Osteoblast (primary cell): ENCODE results near the gene RARG. TPM values are rescaled to one million over a fixed set of nuclear protein-coding genes. Genes with fewer than 3 reads are reported as not detected.

Source experiments
- DNase-seq: peaks from one replicate; pipeline ENCODE4 v3.0.0; 2011; ENCODE audit warnings: low spot score, mixed read lengths; ENCODE audit not compliant: insufficient read length; ENCODE audit errors: missing footprints
- H2AFZ ChIP-seq: 2 replicates; pipeline ENCODE4 v1.6.0; 2011; ENCODE audit warnings: mild to moderate bottlenecking, low read length
- H3K27ac ChIP-seq: 2 replicates; pipeline ENCODE4 v1.5.1; 2011; ENCODE audit warnings: mild to moderate bottlenecking, low read depth, low read length, moderate library complexity
- H3K27me3 ChIP-seq: 2 replicates; pipeline ENCODE4 v1.6.0; 2012; ENCODE audit warnings: mild to moderate bottlenecking, control low read depth, inconsistent platforms, low read length, moderate library complexity; ENCODE audit not compliant: insufficient read depth
- H3K36me3 ChIP-seq: 2 replicates; pipeline ENCODE4 v1.5.1; 2011; ENCODE audit warnings: mild to moderate bottlenecking, low read length, control low read depth, moderate library complexity; ENCODE audit not compliant: insufficient read depth
- H3K4me1 ChIP-seq: 2 replicates; pipeline ENCODE4 v1.5.1; 2011; ENCODE audit warnings: mild to moderate bottlenecking, low read length, control low read depth, moderate library complexity; ENCODE audit not compliant: insufficient read depth
- H3K4me2 ChIP-seq: 2 replicates; pipeline ENCODE4 v1.6.0; 2011; ENCODE audit warnings: mild to moderate bottlenecking, low read length; ENCODE audit not compliant: insufficient read depth
- H3K4me3 ChIP-seq: fragments of 200-600 bp; sonication (generic); 3 replicates; pipeline ENCODE4 v1.5.1; 2012; ENCODE audit warnings: mild to moderate bottlenecking, low read length, inconsistent platforms; ENCODE audit not compliant: insufficient read depth
- H3K79me2 ChIP-seq: 2 replicates; pipeline ENCODE4 v1.6.0; 2012; ENCODE audit warnings: mild to moderate bottlenecking, low read length, control low read depth, inconsistent platforms; ENCODE audit not compliant: insufficient read depth
- H3K9me3 ChIP-seq: 2 replicates; pipeline ENCODE4 v1.5.1; 2011; ENCODE audit warnings: low read depth, low read length, control low read depth
- H4K20me1 ChIP-seq: 2 replicates; pipeline ENCODE4 v1.6.0; 2012; ENCODE audit warnings: mild to moderate bottlenecking, low read length, control low read depth; ENCODE audit not compliant: insufficient read depth
- CTCF ChIP-seq: IDR thresholded peaks from 2 replicates; pipeline ENCODE4 v1.5.1; 2011; ENCODE audit warnings: mild to moderate bottlenecking, low read depth, low read length, moderate library complexity; ENCODE audit errors: extremely low read depth
- total RNA-seq: library from RNA; depleted of rRNA; stranded (reverse); fragments of >200 nt; gene quantifications from 2 replicates; pipeline ENCODE4 v1.2.3, GENCODE V29; 2012

Gene RARG
- total RNA-seq, 1 donor = 49.9 TPM

- no peak overlapping the region for H3K4me2 ChIP-seq
- TF ChIP-seq CTCF = no peak
- H3K27ac ChIP-seq = no peak overlapping the region
- peaks cover 11% of the 10 kb centered on the region for H3K36me3 ChIP-seq
- no peaks in the 10 kb centered on the region for H3K27me3 ChIP-seq
- H4K20me1 ChIP-seq = peaks cover 5% of the 10 kb centered on the region
- no peaks in the 10 kb centered on the region for H3K9me3 ChIP-seq
- peaks cover 33% of the 10 kb centered on the region for H3K79me2 ChIP-seq
- H3K4me1 ChIP-seq = peaks cover 15% of the 10 kb centered on the region
- no peak overlapping the region for H2AFZ ChIP-seq
- no peak for DNase-seq
- no peak overlapping the region for H3K4me3 ChIP-seq
Observed at GRCh38 chr12:53255996-53256395, 24.0 kb upstream of the RARG start.

GRCh38 chr12:53254816-53255545, 23.0 kb upstream of the RARG start:
- H3K9me3 ChIP-seq = no peaks in the 10 kb centered on the region
- peaks cover 33% of the 10 kb centered on the region for H3K79me2 ChIP-seq
- no peak overlapping the region for H2AFZ ChIP-seq
- H3K27me3 ChIP-seq = no peaks in the 10 kb centered on the region
- H3K36me3 ChIP-seq = peaks cover 11% of the 10 kb centered on the region
- H4K20me1 ChIP-seq = peaks cover 5% of the 10 kb centered on the region
- DNase-seq = peak; percentile 26
- no peak overlapping the region for H3K27ac ChIP-seq
- peaks cover 16% of the 10 kb centered on the region for H3K4me1 ChIP-seq
- H3K4me2 ChIP-seq = no peak overlapping the region
- no peak for TF ChIP-seq CTCF
- no peak overlapping the region for H3K4me3 ChIP-seq

- Histone ChIP-seq H3K9me3 (no peaks in the 10 kb centered on the region), H3K4me3 (peak overlapping the region; percentile 93), H4K20me1 (peaks cover 5% of the 10 kb centered on the region), H3K4me1 (peaks cover 16% of the 10 kb centered on the region), H3K36me3 (peaks cover 11% of the 10 kb centered on the region), H3K27ac (no peak overlapping the region), H3K79me2 (peaks cover 33% of the 10 kb centered on the region), H3K4me2 (peak overlapping the region; percentile 95), H3K27me3 (no peaks in the 10 kb centered on the region), H2AFZ (no peak overlapping the region)
- no peak for DNase-seq
- no peak for TF ChIP-seq CTCF
Observed at GRCh38 chr12:53253298-53253697, 21.3 kb upstream of the RARG start.

DNA sequence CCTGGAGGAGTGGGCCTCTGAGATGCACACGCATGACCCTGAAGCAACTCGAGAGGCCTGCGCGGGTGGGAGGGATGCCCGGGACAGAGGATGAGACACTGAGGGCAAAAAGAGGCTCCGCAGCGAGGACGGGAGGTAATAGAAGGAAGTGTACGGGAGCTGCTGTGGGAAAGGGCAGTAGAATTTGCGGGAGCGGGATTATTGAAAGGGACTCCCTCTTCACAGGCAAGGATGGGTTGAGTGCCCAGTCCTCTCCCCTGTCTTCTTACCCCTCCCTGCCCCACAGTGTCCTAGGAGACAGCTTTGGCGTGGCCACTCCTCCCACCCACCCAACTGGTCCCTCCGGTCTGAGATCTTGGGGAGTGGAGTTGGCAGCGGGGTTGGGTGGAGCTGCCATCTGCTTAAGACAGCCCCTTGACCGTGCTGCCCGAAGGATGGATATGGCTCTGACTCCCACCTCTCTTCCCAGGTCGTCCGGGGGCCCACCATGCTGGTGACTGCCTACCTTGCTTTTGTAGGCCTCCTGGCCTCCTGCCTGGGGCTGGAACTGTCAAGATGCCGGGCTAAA, 20.4 kb upstream of the RARG start:
- H3K4me3 ChIP-seq = peak overlapping the region; percentile 93
- peaks cover 11% of the 10 kb centered on the region for H3K36me3 ChIP-seq

More for the DNA sequence above, 20.4 kb upstream of the RARG start:
- peaks cover 16% of the 10 kb centered on the region for H3K4me1 ChIP-seq
- no peaks in the 10 kb centered on the region for H3K9me3 ChIP-seq
- DNase-seq = peak; percentile 90
- H4K20me1 ChIP-seq = peaks cover 5% of the 10 kb centered on the region
- TF ChIP-seq CTCF = no peak
- H3K27me3 ChIP-seq = no peaks in the 10 kb centered on the region
- H3K4me2 ChIP-seq = peak overlapping the region; percentile 95
- peaks cover 33% of the 10 kb centered on the region for H3K79me2 ChIP-seq
- peak overlapping the region; percentile 94 for H2AFZ ChIP-seq
- peak overlapping the region; percentile 77 for H3K27ac ChIP-seq
